ENCODE data around the gene AMPD1.

AMPD1 gene

DNA sequence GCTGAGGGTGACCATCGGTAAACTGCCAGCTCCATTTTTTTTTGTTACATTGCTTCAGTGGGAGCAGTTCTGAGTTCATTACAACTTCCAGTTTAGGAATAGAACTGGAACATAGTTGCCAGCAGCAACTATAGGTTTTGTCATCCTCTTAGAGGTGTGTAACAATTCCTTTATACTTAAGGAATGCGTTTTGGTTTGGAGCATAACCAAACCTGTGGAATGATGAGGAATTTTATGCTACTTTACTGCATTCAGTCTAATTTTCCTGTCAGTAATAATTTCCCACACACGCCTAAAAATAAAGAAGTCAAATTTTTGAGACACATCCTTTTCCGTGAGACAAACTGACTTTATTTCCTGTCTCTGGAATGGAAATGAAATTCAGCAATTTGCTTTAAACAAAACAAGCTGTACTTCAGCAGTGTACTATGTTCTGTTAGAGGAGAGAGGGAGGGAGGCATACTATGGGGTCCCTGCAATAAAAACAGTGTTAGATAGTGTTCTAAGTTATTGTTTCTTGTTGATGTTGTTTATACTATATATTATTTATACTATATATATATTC is 4.8 kb upstream of the AMPD1 start:
- DNase-seq (ENCODE audit: low read depth in 4 of 4, low spot score in 1 of 4), result no peak

DNA sequence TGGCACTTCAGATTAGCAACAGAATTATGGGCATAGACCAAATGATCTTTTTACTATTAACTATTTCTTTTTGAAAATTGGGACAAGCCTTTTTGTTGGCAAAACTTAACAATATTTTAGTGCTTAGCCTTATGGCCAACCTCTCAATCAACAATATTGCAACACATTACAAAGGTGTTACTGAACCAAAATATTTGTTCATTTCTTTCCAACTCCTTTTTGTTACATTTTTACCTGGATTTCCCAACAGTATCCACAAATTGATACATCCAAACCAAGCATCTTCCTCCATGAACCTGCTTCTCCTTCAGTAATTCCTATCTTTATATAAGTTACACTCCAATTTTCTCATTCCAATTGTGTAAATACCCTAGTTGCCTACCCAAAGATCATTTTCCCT is 1.5 kb upstream of the AMPD1 start:
- DNase-seq (ENCODE audit: low read depth in 4 of 4, low spot score in 1 of 4), result no peak

DNA sequence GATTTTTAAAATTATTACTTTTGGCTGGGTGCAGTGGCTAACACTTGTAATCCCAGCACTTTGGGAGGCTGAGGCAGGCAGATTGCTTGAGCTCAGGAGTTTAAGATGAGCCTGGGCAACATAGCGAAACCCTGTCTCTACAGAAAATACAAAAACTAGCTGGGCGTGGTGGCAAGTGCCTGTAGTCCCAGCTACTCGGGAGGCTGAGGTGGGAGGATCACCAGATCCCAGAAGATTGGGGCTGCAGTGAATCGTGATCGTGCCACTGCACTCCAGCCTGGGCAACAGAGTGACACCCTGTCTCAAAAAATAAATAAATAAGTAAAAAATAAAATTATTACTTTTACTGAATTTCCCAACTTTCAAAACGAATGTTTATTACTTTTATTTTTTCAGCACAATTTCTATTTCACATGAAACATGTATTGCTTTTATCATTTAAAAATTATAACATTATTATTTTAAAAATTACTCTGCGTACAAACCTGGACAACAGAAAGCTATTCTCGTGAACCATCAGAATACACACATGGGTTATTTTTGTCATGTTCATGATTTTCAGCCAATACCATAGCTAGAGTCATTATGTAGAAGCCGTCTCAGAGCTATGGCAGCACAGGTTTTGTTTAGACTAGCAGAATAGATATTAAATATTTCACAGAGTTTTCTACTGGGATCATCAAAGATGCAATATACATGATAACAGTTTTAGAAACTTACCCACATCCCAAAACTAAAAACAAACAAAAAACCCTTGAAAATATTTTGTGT is 621 bp downstream of the AMPD1 start:
- DNase-seq (ENCODE audit: low read depth in 4 of 4, low spot score in 1 of 4), result no peak

DNA sequence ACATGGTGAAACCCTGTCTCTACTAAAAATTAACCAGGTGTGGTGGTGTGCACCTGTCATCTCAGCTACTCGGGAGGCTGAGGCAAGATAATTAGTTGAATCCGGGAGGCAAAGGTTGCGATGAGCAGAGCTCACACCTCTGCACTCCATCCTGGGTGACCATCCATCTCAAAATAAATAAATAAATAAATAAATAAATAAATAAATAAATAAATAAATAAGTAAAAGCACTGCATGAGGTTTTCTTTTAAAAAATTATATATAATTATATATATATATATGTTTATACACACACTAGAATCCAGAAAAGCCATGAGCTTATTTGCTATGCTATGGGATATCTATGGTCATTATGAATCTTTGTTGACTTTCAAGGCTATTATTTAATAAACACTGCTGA is 2.4 kb downstream of the AMPD1 start:
- no peak for DNase-seq (ENCODE audit: low read depth in 4 of 4, low spot score in 1 of 4)

DNA sequence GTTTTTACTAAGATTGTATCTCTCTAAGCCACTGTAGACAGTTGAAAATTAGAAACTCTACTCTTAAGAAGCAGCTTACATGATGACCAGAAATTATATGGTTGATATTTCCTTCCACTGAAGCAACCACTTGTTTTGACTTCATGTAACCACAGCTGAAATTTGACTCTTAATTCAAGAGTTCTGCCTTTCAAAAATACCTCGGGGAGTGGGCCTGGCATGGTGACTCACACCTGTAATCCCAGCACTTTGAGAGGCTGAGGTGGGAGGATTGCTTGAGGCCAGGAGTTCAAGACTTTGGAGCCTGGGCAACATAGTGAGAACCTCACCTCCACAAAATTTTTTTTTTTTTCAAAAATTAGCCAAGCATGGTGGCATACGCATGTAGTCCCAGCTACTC is 4.3 kb downstream of the AMPD1 start:
- no peak for DNase-seq (ENCODE audit: low read depth in 4 of 4, low spot score in 1 of 4)

DNA sequence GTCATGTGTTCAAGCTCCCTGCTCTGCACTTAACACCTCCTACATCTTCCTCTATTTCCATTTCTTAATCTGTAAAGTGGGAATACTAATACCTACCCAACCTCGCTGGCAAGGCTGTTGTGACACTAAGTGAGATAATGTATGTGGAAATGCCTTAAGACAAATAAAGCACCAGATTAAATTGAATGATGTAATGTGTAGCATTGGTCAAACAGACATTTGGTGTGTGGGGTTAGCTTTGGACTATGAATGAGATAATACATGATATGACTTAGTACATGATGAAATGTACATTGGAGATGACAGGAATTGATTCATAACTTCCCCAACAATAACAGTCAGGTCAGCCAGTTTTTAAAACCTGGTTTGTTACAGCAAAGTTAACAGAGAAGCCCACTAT is 5.2 kb downstream of the AMPD1 start:
- DNase-seq (ENCODE audit: low read depth in 4 of 4, low spot score in 1 of 4), result no peak

DNA sequence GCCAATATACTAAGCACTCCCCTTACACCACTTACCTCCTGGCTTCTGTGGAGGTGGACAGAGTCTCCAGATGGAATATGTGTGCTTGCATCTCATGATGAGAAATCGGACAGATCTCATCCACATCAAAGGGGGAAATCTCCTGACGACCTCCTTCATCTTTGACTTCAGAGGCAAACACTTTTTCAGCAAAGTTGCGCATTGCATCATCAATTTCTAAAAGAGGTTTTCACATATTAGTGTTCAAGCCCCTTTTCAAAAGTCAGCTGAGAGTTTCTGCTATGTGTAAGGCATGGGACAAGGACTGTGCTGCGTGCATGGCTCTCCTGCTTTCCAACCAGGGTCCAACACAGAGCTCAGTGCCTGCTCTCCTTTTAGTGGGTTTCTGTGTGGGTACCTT is 6.8 kb downstream of the AMPD1 start:
- no peak for DNase-seq (ENCODE audit: low read depth in 4 of 4, low spot score in 1 of 4)

DNA sequence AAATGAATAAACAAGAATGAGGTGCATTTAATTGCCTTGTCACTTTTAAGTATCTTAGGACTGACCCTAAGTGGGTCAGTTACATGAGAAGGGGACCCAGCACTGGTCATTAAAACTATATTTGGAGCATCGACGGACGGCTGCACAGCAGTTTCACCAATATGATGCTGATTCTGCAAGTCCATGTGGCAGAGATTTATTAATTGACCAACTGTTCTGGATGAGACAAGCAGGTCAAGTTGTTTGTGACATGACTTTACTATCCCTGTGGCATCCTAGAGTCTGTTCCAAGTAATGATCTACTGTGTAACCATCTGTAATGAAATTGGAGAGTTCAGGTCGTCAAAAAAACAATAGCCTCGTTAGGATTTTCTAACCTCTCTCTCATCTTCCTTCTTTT is 9.5 kb downstream of the AMPD1 start:
- no peak for DNase-seq (ENCODE audit: low read depth in 4 of 4, low spot score in 1 of 4)

DNA sequence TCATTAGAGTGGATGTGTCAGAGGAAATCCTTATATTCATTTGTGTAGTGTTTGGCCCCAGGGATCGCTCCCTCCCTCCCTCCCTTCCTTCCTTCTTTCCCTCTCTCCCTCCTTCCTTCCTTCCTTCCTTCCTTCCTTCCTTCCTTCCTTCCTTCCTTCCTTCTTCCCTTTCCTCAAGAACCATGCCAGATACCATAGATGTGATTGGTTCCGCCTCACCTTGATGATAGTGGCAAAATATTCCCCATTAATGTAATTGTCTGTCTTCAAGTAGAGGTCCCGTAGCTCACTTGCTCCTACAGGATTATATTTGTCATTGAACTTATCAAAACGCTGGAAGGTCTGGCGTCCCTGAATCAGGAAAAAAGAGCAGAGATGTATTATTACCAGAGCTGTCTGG is 17.7 kb downstream of the AMPD1 start:
- no peak for DNase-seq (ENCODE audit: low read depth in 4 of 4, low spot score in 1 of 4)

DNA sequence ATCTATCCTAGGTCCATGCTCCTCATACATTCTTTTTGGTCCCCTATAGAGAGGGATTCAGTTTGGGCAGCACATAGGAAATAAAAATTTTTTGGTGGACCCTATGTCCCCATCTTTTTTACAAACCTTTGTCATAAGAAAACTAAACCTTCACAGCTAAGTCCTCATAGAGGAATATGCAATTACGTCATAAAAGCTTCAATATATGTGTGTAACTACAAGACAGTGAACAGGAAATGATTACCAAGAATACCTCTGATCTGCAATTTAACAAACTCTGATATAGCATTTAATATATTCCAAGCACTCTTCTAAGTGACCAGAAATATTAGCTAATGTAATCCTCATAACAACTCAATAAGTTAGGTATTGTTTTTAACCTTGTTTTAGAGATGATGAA is 19.2 kb downstream of the AMPD1 start:
- no peak for DNase-seq (ENCODE audit: low read depth in 4 of 4, low spot score in 1 of 4)

DNA sequence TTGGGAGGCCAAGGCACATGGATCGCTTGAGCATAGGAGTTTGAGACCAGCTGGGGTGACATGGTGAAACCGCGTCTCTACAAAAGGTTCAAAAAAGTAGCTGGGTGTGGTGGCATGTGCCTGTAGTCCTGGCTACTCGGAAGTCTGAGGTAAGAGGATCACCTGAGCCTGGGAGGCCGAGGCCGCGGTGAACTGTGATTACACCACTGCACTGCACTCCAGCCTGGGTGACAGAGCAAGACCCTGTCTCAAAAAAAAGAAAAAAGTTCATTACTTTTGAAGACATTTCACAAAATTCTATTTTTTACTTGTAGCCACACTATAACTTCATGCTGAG is 23.4 kb downstream of the AMPD1 start:
- DNase-seq (ENCODE audit: low read depth in 4 of 4, low spot score in 1 of 4), result no peak

DNA sequence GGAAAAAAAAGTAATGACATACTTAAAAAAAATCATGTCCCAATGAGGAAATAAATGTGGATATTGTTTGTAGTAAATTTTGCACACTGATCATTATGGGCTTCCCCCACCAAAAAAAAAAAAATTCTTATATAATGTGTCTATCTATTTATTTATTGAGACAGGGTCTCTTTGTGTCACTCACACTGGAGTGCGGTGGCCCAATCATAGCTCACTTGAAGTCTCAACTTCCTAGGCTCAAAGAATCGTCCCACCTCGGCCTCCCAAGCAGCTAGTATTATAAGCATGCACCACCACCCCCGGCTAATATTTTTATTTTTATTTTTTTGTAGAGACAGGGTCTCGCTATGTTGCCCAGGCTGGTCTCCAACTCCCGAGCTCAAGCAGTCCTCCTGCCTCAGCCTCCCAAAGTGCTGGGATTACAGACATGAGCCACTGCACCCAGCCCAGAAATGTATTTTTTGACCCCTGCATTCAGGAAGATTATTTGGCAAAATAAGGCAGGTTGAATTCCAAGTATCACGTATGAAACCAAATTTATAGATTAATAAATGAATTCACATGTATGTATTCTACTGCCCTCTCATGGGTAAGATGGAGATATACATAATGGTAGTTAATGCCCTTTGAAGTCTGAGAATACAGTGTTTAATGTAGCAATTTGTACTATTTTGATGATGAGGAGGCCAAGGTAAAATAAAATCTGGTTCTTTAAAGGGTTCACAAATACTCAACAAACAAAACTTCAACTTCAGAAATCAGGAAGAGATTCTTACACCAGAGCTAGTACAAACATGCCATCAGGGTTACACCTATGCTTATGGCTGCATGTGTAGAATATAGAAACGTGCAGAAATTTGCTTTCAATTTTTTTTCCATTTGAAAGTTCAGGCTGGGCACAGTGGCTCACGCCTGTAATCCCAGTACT is 24.1 kb downstream of the AMPD1 start:
- DNase-seq (ENCODE audit: low read depth in 4 of 4, low spot score in 1 of 4), result no peak

DNA sequence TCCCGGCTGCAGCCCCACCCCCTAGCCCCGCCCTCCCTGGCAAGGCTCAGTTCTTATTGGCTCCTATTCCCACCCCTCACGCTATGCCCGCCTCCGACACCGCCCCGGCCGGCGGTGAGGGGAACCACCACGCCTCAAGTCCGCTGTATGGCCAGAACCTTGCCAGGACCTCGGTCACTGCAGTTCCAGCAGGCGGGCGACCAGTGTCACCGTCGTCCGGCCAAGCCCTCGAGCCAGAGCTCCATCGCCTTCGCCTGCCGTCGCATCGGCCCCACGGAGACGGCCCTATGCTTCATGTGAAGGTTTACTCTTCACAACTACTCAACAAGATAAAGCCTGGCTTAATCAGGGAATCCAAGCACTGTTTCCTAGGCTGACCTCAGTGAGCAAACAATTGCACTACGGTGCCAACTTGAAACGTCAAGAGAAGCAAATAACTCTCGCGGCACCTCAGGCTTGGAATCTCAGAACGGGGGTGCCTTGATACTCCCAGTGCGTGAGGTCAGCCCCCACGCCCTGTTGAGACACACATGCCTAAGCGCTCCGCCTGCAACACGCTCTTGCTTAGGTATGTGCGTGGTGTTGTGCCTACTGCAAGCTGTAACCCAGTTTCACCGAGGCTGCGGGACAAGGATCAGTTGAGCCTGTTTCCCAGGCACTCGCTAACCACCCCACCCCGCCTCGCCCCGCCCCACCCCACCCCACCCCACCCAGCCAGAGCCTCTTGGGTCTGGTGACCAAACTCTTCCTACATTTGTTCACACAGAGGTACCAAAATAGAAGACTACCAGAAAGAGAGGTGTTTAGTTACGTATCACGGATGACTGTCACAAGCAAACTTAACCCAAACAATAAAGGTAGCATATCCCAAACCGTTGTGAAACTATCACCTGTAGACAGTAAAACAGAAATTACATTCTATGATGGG is 25.0 kb downstream of the AMPD1 start:
- peak; percentile 68 to 88 (median 76) for DNase-seq (ENCODE audit: low read depth in 4 of 4, low spot score in 1 of 4)

DNA sequence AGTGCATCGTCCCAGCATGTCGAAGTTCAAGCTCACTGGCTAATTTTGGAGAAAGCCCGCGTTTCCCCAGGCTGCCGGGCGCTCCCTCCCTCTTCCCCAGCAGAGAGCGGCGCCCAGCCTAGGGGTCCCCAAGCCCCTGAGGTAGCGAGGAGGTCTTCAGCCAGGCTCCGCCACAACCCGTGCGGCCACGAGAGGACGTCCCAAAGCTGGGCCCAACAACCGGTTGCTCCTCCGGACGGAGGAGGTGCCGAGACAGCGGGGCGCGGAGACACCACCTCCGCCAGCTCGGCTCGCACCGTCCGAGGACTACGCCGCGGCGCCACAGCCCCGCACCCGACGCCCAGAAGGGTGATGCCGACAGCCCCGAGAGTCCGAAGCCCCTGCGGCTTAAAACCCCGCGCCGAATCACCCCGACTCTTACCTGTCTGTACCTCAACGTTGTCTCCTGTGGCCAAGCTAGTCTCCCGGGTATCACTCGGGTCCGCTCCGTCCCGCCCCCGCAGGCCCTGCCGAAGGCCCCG is 25.7 kb downstream of the AMPD1 start, which contains the start of gene DENND2C:
TSS of gene DENND2C (minus strand) at position 488 of the 521 bp plus-strand sequence. CDS start 44,065 bp downstream, outside the sequence.
- DNase-seq (ENCODE audit: low read depth in 4 of 4, low spot score in 1 of 4), result no peak

DNA sequence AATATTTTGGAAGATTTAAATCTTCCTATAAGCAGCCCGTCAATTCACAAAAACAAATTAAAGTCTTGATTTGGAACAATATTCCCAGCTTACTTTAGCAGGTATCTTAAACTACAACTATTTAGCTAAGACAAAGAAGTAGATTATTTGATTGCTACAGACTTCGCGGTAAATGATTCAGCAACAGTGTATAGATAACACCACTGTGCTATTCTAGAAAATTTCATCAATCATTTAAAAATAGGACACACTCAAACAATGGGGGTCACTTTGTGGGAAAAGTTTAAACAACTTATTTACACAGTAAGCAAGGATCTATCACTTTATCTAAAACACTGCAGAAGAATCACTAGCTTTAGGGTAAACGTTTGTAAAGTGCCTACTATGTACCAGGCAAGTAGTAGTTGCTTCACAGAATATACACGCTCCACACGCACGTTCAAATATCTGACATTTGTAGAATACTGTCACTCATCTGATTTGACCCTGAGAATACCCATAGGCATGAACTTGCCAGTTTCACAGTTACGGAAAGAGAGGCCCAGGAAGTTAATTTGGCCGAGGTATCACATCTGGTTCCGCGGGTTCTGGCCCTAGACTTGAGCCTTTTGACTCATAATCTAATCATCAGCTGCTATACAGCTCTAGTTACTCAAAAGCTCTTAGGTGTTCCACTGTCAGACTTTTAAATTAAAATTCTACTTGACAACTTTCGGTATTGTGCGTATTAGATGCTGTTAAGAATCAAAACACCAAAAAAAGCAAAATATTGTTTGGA is 26.4 kb downstream of the AMPD1 start:
- DNase-seq (ENCODE audit: low read depth in 4 of 4, low spot score in 1 of 4), result no peak

DNA sequence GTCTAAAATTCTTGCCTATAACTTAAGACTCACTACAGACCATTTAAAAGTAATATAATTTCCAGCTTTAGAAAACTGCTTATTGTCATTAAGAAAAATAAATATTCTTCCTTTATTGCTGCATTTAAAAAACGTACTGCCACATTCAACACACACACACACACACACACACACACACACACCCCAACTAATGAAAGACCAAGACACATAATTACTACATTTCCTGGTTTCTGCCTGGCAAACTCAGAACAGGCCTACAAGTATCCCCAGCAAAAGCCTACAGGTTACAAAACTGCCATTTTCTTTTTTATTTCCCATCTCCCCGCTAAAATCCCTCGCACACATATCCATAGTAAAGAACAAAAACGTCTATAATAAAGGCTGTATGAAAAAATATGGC is 27.0 kb downstream of the AMPD1 start:
- DNase-seq (ENCODE audit: low read depth in 4 of 4, low spot score in 1 of 4), result no peak

DNA sequence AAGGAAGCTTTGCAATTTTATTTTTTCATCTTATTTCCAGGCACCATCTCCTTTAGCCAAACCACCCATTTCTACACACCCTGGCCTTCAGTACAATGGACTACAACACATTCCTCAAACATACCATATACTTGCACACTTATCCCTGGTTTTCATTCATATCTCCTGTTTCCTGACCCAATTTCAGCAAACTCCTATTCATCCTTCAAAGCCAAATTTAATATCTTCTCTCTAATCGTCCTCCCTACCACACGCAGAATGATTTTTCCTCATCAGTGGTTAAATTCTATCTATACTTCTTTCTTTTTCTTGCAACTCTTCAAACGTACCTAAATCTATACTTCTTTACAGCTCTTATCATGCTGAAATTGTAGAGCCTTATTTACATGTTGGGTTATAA is 28.4 kb downstream of the AMPD1 start:
- no peak for DNase-seq (ENCODE audit: low read depth in 4 of 4, low spot score in 1 of 4)

DNA sequence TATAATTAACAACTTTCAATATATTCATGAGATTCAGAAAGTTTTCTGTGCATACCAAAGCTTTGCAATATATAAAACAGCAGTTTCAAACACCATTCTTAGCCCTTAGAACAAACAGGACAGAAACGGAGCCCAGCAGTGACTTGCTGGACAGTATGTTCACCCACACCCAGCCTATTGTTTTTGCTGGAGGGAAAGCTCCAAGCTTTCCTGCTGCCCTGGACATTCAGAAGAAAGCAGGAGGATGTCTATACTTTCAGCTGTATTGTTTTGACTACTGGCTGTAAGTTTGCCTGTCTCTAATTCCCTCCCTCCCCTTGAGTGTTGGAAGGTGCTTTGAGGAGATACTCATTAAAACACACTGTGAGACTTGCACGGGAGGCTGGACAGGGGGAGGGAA is 35.1 kb downstream of the AMPD1 start:
- DNase-seq (ENCODE audit: low read depth in 4 of 4, low spot score in 1 of 4), result no peak

DNA sequence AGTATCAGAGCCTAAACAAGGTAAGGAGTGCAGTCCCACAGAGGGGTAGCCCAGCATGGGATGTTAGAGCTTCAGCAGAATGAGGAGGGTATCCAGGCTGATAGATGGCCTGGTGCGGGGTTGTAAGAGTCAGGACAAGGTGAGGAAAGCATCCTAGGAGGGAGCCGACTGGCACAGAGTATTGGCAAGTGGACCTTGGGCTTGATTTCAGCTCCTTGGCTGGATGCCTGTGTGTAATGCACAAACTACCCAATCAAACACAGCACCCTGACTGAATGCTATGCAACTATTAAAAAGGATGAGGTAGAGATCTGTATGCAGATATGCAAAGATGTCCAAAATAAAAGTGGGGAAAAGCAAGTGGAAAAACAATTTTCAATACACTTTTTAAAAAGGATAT is 43.5 kb downstream of the AMPD1 start:
- DNase-seq (ENCODE audit: low read depth in 4 of 4, low spot score in 1 of 4), result no peak

DNA sequence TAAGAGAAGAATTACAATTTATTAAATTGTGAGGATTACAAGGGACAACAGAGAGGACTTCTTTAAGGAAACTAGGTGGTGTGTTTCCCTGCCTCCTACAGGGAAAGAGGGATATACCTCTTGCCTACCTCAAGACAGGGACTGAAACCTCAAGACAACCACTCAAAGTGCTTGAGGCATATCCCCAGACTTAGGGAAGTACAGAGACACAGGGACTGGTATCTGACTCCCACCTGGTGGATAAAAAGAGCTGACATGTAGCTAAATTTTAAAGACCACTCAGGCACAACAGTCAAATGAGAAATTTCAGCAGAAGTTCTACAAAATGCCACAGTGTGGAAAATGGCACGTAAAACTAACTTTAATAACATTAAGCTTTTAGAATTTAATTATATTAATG is 46.8 kb downstream of the AMPD1 start:
- no peak for DNase-seq (ENCODE audit: low read depth in 4 of 4, low spot score in 1 of 4)
